Measurements from ENCODE around the gene PPP2R3C. TPM values are rescaled to one million over a fixed set of nuclear protein-coding genes. Genes with fewer than 3 reads are reported as not detected.
"Not testable (repeated sequence)": the region's sequence is repeated elsewhere in the genome, so short reads cannot be mapped to it uniquely, and the experiment has no call there.

PPP2R3C gene
- polyA plus RNA-seq, 3 donors, result 43.4 to 50.5 (median 48.6) TPM

DNA sequence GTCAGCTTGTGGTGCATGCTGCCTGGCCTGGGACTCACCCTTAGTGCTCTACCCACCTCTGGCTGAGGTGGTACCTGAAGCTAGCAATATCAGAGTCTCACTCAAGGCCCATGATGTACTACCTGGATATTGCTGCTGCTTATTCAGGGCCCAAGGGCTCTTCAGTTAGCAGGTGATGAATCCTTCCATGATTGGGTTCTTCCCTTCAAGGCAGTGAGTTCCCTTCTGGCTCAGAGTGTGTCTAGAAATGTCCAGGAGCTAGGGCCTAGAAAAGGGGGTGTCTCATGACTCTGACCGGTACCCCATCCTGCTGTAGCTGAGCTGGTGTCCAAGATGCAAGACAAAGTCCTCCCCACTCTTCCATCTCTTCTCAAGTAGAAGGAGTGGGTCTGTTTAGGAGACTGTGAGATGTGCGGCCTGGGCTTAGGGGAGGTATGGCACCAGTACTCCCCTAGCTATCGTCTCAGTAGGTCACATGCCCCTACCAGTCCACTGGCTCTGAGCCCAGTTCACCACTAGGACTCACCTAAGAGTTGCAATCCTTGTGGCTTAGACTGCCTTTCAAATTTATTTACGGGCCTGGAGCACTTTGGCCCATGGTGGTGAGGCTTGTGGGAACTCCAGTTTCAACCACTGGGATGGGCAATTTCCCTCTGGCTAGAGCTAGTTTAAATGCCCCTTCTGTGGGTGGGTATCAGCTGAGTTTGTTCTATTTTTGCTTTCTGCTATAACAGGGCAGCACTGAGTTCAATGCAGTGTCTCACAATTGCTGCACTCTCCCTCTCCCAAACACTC is 12.7 kb upstream of the PPP2R3C start:
- no peak for DNase-seq

DNA sequence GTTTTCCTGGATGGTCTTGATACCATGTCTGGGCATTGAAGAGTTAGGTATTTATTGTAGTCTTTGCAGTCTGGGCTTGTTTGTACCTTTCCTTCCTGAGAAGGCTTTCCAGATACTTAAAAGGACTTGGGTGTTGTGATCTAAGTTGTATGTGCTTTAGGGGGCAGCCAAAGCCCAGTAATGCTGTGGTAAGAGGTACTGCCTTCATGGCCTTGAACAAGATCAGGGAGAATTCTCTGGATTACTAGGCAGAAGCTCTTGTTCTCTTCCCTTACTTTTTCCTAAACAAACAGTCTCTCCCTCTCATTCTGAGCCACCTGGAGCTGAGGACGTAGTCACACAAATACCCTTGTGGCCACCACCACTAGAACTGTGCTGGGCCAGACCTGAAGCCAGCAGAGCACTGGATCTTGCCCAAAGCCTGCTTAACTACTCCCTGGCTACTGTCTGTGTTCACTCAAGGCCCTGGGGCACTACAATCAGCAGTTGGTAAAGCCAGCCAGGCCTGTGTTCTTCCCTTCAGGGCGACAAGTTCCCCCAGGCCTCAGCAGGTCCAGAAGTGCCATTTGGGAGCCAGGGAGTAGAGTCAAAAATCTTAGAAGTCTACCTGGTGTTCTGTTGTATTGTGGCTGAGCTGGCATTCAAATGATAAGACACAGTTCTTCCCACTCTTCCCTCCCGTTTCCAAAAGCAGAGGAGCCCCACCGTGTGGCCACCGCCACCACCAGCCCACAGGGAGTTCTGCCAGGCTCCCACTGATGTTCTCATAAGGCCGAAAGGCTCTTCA is 11.9 kb upstream of the PPP2R3C start:
- DNase-seq, result no peak

DNA sequence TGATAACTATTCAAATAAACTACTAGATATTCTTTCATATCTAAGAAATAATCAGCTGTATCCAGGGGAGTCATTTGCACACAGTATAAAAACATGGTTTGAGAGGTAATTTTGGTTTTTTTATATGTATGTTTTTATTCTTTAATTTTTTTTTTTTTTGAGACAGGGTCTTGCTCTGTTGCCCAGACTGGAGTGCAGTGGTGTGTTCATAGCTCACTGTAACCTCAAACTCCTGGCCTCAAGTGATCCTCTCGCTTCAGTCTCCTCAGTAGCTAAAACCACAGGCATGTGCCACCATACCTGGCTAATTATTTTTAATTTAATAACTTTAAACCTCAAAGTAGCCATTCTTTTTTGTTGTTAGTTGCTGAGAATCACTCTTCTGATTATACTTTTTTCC is 2.3 kb upstream of the PPP2R3C start:
- DNase-seq, result no peak

DNA sequence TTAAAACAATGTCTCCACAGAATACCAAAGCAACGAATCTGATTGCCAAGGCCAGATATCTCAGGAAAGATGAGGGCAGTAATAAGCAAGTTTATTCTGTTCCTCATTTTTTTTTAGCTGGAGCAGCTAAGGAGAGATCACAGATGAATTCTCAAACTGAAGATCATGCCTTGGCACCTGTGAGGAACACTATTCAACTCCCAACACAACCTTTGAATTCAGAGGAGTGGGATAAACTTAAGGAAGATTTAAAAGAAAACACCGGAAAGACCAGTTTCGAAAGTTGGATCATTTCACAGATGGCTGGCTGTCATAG is 1.6 kb upstream of the PPP2R3C start:
- DNase-seq, result no peak

DNA sequence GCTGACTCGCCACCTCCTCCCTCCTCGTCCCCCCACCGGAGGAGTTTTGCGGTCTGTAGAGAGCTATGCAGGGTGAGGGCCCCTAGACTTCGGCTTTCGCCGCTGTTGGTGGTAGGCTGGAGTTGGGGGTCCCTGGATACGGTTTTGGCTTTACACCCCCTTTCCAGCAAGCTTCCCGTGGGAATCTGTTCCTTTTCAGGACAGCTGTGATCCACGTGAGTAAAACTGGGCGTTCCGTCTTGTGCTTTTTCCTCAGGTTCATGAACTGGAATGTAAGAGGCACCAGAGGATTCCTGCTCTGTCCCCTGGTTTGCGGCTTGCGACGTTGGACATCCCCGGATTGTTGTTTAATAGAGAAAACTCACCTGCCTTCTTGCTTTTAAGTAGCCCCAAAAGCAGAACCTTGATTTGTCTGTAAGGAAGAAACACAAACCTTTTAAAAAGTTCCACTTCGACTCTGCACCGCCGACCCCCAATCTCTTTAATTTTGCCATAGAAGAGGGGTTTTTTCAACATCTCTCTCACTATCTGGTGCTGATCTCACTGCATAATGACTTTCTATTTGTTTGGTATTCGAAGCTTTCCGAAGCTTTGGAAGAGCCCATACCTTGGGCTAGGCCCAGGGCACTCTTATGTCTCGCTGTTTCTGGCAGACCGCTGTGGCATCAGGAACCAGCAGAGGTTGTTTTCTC is 1.1 kb upstream of the PPP2R3C start:
- DNase-seq, result peak; percentile 51

DNA sequence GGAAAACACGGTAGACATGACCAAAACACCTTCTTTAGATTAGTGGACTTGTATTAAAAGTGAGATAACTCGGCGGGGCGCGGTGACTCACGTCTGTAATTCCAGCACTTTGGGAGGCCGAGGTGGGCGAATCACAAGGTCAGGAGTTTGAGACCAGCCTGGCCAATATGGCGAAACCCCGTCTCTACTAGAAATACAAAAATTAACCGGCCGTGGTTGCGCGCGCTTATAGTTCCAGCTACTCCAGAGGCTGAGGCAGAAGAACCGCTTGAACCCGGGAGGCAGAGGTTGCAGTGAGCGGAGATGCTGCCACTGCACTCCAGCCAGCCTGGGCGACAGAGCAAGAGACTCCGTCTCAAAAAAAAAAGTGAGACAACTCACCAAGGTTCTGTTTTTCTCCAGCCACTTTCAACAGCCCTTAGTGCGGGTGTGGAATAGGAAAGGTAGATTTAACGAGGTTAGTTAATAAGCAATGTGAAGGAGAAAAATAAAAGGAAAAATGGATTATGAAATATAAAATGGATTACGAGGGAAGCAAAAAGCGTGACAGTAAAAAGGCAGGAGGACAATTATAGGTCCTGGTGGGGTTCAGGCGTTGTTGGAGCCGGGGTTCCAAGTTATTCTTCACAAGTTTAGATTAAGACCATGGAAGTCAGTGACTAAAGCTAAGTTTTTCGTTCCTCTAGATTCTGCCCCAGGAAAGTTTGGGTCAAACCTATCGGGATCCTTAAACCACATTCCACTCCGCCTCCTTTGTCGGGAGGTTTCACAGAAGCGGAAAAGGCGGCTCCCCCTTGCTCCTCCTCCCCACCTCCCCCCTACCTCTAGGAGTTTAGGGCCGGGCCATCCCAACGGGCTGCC is 534 bp downstream of the PPP2R3C start:
- DNase-seq, result no peak

DNA sequence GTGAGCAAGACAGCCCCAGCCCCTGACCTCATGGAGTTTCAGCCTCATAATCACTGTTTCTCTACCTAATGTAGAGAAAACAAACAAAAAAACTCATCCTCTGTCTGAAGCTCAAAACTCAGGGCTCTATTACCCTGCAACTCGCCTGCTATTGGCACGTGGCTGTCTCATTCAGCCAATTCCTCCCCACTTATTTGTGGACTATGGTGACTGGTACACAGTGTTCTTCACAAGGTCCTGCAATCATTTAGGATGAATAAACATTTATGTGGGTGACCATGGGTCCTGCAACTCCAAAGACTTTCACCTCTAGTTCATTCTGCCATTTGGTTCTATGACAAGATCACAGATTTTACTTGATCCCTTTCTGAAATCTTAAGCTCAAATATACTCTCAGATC is 4.7 kb downstream of the PPP2R3C start:
- DNase-seq, result no peak

DNA sequence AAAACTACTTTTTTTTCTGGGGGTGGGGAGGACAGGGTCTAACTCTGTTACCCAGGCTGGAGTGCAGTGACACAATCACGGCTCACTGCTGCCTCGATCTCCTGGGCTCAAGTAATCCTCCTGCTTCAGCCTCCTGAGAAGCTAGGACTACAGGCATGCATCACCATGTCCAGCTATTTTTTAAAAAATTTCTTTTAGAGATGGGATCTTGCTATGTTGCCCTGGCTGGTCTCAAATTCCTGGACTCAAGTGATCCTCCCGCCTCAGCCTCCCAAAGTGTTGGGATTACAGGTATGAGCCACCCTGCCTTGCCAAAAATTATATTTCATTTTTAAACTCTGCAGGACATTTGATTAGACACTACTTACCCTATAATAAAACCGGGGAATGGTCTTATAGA is 5.5 kb downstream of the PPP2R3C start:
- no peak for DNase-seq

DNA sequence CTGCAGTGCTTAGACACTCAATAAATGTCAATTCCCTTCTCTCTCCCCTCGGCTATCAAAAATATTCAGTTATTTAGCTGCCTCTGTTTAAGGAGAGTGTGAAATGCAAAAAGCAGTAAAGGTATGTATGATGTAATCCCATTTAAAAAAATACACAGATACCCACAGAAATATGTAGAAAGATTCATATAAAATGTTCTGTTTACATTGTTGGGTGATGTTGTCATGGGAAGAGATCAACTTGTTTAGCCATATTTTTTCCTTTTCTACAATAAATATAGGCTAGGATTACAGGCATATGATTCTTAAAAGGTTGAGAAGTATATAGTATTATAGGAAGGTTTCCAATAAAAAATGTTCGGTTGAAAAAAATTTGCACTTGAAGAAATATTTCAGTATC is 7.8 kb downstream of the PPP2R3C start:
- DNase-seq, result no peak

DNA sequence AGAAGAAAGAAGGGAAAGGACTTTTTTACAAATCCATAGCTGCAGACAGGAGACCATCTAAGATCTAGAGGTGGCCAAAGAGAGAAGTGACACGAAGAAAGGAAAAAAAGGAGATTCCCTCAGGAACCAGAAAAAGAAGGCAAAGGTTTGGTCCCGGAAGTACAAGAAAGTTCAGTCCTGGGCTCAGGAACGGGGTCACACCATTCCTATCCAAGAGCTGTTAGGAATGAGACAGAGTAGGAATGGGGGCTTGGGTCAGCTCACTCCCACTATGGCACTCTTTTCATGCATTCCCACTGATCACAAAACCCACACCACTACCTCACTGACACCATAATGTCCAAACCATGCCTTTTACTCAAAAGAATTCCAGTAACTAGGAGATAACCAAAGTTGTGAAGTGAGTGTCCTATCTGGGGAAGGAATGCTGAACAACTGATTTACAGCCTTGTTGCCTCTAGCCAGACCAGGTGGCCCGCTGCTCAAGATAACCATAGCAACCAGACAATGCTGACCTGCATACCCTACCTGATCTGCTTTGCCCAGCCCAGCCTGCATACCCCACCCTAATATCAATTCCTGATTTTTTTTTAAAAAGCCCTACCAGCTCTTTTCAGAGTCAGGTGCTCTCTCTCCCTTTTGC is 8.4 kb downstream of the PPP2R3C start:
- no peak for DNase-seq

DNA sequence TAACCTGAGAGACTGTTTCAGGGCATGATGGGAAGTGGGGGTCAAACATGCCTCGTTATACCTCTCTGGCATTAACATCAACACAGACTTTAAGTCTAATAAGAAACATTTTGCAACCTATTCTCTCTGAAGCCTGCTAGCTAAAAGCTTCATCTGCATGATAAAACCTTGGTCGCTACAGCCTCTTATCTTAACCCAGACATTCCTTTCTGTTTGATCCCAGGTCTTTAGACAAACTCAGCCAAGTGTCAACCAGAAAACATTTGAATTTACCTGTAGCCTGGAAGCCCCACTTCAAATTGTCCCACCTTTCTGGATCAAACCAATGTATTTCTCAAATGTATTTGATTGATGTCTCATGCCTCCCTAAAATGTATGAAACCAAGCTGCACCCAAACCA is 9.1 kb downstream of the PPP2R3C start:
- DNase-seq, result no peak

DNA sequence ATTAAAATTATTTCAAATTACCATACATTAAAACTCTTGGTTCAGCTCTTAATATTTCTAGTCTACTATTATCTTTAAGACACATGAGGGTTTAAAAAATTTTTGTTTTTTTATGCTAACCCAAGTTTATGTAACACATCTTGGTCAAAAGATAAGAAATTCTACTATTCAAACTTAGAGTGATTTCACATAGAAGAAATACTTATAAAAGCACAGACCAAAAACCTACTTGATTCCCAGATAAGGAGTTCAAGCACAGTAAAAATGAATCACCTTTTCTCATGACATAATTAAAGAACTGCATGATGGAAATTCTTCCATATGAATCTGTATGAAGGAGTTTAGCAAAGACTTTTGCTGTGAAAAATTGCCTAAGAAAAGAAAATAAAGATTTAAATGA is 13.9 kb downstream of the PPP2R3C start:
- no peak for DNase-seq

DNA sequence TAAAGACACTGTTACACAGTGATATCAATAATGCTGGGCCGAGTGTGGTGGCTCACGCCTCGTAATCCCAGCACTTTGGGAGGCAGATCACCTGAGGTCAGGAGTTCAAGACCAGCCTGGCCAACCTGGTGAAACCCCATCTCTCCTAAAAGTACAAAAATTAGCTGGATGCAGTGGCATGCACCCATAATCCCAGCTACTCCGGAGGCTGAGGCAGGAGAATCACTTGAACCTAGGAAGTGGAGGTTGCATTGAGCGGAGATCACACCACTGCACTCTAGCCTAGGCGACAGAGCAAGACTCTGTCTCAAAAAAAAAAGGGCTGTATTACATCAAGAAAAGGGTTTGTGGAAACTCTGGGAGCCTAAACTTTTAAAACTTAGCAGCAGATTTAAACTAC is 27.1 kb downstream of the PPP2R3C start:
- DNase-seq, result not testable (repeated sequence)

DNA sequence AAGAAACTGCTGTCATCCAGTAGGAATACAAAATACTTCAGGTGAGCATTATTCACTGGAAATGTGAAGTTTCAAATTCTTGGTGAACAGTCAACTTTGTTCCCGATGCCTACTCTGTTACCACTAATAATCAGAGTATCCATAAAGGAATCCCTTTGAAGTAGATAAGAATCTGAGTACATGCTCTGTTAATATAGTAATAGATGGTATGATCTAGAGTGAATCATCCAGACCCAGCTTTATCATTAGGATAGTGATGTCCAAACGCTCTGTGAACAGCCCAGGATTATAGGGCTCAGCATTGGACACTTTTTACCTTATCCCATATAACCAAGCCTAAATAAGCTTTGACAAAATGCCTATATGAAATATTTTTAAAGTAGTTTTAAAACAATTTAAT is 33.3 kb downstream of the PPP2R3C start:
- DNase-seq, result no peak

DNA sequence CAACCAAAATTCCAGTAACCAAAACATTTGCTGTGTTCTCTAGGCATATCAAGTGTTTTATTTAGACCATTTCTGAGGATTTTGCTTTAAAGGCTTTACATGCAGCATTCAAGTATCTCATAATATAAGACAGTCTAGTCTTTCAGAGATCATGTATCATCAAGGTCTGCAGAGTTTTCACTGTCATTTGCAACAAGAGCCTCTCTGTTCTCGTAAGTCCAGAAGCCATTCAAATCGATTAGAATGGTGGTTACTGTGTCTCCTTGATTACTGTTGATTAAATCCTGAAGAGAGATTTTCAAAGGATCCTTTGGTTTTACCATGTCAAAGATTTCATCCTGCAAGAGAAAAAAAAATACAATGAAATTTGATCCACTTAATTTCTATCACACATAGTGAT is 36.3 kb downstream of the PPP2R3C start:
- no peak for DNase-seq

DNA sequence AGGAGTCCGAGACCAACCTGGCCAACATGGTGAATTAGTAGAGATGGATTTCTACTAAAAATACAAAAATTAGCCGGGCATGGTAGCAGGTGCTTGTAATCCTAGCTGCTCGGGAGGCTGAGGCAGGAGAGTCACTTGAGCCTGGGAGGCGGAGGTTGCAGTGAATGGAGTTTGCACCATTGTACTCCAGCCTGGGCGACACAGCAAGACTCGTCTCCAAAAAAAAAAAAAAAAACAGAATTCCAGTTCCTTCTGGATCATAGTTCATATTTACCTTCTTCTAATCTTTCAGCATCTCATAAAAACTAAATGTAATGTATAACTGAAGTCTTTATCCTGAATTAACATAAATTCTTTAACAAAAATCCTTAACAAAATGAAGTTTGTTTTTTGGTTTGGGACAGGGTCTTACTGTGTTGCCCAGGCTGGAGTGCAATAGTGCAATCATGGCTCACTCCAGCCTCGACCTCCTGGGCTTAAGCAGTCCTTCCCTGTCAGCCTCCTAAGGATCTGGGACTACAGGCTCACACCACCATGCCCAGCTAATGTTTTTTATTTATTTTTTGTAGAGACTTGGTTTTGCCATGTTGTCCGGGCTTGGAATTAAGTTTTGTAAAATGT is 38.1 kb downstream of the PPP2R3C start:
- DNase-seq, result no peak

DNA sequence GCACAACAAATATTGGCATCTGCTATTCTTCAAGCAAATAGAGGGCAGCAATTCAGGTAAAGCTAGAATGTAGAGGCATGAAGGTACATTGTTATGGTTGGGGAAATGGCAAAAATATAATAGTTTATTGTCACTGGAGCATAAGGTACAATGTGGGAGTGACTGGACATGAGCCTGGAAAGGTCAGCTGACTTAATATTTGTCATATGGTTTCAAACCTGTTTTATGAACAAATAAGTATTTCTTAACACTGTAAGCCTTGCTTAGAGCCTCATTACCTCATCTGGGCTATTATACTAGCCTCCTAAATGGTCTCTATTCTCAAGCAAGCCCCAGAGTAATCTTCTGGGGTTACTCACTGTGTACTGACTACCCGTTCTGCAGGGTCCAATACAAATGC is 42.0 kb downstream of the PPP2R3C start:
- DNase-seq, result no peak

DNA sequence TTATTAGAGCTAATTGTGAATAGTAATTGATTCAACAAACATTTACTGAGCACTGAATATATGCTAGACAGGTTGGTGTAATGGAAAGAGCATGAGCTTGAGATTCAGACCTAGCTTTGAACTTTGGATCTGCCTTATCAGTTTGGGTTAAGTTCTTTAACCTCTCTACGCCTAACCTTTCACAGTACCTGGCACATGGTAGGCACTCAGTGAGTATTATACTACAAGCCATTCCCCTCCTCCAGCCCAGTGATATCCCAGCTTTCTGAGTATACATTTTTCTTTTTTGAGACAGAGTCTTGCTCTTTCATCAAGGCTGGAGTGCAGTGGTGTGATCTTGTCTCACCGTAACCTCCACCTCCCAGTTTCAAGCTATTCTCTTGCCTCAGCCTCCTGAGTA is 43.7 kb downstream of the PPP2R3C start:
- no peak for DNase-seq

DNA sequence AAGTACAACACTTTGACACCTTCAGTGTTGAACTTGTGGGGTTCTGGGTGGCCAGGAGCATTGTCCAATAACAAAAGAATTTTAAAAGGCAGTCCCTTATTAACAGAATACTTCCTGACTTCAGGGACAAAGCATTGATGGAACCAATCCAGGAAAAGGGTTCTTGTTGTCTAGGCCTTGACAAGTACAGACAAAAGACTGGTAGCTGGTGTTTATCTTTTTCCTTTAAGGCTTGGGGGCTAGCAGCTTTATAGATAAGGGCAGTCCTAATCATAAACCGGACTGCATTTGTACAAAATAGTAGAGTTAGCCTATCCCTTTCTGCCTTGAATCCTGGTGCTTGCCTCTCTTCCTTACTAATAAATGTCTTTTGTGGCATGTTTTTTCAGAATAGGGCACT is 48.3 kb downstream of the PPP2R3C start:
- no peak for DNase-seq

DNA sequence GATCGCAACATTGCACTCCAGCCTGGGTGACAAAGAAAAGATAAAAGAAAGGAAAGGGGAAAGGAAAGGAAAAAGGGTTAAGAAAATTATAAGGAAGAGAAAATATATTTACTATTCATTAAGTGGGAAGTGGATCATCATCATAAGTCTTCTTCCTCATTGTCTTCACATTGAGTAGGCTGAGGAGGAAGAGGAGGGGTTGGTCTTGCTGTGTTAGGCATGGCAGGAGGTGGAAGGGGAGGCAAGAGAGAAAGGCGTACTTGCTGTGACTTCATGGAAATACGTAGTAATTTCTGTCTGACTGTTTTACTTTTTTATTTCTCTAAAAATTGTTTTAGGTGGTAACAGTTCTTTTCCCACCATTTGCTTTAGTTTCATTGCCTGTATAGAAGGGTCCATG is 49.6 kb downstream of the PPP2R3C start:
- no peak for DNase-seq
